CD4-positive, alpha-beta T cell treated with Interleukin-15 for 1 hour (primary cell): ENCODE results near the gene LRRC23.
"Not testable (repeated sequence)": the region's sequence is repeated elsewhere in the genome, so short reads cannot be mapped to it uniquely, and the experiment has no call there.

Source experiments
- DNase-seq: peaks from one replicate; pipeline ENCODE4 v3.0.0-alpha.2; 2020

The LRRC23 gene

DNA sequence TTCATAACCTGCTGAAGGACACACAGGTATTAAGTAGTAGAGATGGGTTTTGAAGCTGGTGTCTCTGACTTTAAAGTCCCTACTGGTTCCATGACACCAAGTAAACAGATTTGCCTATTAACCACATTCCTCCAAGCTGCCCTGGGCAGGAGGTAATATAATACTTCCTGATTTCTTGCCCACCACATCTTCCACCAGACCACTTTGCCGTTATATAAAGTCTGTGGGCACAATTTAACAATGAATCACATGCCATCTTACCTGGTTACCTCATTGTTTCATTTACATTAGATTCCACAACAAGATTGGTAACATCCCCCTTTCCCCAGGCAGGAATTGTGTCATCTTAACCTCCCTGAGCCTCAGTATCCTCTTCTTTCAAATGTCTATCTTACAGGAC lies 900 bp upstream of the LRRC23 start:
- DNase-seq, result no peak

DNA sequence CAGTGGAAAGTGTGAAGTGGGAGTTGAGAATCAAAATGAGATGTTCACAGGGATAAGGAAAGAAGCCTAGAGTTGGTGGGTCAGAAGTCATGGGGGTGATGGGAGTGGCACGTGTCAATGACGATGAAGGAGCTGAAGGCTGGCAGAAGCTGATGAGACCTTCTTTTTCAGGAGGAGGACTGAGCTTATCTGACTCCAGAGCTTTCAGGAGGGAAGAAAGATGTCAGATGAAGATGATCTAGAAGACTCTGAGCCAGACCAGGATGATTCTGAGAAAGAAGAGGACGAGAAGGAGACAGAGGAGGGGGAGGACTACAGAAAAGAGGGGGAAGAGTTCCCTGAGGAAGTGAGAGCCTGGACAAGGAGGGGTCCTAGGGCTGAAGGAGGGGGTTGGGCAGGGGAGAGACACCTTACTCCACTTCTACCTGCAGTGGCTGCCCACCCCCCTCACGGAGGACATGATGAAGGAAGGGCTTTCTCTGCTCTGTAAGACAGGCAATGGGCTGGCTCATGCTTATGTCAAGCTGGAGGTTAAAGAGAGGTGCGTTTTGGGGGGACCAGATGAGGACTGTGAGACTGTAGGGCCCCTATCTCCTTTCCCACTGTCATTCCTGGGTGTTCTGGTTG lies 905 bp downstream of the LRRC23 start:
- no peak for DNase-seq

DNA sequence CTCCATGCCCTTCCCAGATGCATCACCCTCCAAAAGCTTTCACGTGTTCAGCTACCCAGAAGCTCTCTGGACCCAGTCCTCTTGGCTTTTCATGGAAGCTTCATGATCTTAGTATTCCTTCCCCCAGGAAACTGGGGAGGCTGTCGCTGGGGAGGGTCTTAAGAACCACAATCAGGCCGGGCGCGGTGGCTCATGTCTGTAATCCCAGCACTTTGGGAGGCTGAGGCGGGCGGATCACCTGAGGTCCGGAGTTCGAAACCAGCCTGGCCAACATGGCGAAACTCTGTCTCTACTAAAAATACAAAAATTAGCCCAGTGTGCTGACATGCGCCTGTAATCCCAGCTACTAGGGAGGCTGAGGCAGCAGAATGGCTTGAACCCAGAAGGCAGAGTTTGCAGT lies 3.5 kb downstream of the LRRC23 start:
- not testable (repeated sequence) for DNase-seq

DNA sequence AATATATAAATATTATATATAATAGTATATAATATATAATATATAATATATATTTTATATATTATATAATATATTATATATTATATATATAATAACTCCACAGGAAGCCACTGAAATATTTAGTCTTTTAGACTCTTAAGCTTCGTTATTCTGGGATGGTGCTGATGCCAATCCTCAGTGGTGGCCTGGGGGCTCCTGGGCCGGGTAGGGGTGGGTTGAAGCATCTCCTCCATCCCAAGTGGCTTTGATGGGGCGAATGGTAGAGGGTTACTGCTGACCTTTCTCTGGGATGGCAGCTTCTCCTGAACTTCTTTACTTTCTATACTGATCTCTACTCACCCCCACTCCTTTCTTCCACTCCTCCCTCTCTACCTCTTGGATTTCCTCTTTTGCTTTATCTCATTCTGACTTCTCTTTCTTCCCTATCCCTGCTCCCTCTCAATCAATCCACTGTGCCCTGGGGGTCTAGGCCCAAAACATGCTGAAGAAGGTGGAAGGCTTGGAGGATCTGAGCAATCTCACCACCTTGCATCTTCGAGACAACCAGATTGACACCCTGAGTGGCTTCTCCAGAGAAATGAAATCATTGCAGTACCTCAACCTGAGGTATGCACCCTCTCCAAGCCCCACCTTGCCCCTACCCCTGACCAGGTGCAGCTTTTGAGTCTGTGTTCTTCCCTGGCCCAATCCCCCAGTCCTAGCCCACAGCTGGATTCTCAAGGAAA lies 5.0 kb downstream of the LRRC23 start:
- DNase-seq, result no peak

DNA sequence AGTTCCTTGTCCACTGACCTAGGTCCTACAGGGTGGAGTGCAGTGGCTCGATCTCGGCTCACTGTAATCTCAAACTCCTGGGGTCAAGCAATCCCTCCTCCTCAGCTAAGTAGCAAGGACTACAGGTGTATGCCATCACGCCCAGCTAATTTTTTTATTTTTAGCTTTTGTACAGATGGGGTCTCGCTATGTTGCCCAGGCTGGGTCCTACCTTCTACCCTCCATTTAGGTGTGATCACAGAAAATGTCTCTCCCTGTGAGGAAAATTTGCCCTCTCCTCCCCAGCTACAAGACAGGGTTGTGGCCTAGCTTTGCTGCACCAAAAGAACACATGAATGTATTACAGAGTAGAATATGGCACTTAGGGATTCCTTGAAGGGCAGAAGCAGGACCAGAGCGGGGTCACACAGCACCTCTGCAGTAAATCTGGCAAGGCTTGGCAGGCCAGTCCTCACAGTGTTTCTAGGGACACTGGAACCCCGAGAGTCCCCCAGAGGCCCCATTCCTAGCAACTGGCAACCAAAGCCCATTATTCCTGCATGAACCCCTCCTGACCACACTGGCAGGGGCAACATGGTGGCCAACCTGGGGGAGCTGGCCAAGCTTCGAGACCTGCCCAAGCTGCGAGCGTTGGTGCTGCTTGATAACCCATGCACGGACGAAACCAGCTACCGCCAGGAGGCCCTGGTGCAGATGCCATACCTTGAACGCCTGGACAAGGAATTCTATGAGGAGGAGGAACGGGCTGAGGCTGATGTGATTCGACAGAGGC lies 7.7 kb downstream of the LRRC23 start:
- DNase-seq, result no peak

DNA sequence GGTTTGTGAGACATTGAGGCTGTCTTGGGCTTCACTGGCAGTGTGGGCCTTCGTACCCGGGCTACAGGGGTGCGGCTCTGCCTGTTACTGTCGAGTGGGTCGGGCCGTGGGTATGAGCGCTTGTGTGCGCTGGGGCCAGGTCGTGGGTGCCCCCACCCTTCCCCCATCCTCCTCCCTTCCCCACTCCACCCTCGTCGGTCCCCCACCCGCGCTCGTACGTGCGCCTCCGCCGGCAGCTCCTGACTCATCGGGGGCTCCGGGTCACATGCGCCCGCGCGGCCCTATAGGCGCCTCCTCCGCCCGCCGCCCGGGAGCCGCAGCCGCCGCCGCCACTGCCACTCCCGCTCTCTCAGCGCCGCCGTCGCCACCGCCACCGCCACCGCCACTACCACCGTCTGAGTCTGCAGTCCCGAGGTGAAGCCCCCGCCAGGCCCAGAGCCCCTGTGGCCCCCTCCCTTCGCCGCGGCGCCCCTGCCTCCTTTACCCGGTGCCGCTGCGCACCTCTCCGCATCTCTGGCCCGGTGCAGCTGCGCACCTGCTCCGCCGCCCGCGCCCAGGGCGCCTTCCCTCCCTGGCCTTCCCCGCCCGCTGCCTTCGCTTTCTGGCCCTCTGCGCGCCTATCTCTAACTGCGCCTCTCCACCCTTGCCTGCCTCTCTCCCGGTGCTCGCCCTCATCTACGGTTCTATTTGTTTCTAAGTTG lies 9.8 kb downstream of the LRRC23 start, which contains the start of gene ENO2:
TSS of gene ENO2 (plus strand) at position 335 of the 701 bp plus-strand sequence. CDS start 1,253 bp downstream, outside the sequence.
- peak; percentile 87 for DNase-seq

DNA sequence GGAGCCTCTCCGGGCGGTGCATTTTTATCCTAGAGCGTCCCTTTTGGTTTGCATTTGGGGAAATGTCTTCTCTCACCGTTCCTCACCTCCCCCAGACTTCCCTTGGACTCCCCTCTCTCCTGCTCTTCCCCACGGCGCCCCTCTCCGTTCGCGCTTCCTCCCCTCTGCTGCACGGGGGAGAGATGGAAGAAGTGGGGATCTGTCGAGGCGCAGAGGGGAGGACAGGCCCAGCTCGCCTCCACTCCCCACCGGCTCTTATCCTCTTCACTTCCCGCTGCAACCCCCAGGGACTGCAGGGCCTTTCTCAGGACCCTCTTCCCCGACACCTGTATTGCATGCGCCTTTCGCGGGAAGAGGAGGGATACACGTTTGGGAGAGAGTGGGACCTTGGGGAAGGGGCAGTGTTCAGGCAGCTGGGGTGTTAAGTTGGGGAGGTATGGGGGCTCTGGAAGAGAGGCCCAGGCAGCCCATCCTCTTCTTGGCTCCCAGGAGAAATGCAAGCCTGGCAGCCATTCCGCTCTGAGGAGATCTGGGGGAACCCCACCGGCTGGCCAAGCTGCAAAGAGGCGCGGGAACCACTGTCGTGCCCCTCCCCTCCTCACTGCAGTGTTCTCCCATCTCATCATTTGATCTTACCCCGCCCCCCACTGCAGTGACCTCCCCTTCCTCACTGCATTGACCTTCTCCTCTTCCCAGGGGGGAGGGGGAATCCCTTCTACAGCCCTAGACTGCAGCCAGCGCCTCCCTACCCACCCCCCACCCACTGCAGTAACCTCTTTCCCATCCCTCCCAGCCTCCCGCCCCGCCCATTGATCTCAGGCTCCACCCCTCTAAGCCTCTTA lies 10.5 kb downstream of the LRRC23 start:
- DNase-seq, result no peak

DNA sequence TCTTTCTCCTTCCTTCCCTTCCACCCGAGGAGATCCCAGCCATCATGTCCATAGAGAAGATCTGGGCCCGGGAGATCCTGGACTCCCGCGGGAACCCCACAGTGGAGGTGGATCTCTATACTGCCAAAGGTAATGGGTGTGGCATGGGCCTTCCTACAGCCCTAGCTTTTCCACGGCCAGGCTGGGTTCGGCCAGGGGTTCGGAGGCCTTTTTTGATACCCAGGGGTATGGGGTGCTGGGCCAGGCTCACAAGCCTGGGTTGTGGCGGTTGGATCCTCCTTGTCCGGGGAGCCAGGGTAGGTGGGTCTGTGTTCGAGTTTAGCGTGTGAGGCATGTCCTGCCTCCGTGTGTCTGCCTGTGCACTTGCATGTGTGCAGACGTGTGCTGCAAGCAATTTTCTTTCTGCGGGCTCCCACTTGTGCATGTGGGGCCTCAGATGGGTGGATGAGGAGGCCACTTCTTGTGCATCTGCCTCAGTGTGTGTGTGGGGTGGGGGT lies 11.2 kb downstream of the LRRC23 start:
- DNase-seq, result no peak

DNA sequence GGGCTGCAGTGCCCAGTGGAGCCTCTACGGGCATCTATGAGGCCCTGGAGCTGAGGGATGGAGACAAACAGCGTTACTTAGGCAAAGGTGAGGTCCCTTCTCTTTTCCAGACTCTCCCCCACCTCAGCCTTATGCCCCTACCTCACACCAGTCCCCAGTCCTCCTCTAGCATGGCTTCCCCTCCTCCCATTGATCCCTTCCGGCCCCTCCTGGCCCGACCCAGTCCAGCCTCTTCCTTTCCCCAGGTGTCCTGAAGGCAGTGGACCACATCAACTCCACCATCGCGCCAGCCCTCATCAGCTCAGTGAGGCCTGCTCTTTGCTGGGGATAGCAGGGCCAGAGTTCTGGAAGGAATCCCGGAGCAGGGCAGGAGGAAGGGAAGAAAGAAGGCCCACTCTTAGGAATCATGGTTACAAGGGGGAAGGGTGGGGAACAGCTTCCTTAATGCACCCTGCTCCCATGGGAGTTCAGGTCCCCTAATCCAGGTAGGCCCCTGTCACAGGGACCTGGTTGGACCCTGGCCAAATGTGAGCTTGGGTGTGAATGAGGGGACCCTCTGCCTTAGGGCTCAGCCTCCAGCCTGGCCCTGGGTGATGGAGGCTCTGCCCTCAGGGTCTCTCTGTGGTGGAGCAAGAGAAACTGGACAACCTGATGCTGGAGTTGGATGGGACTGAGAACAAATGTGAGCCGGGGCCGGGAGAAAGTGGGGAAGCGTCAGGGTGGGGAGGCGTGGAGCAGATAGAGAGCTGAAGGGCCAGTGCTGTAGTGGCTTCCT lies 12.0 kb downstream of the LRRC23 start:
- no peak for DNase-seq

DNA sequence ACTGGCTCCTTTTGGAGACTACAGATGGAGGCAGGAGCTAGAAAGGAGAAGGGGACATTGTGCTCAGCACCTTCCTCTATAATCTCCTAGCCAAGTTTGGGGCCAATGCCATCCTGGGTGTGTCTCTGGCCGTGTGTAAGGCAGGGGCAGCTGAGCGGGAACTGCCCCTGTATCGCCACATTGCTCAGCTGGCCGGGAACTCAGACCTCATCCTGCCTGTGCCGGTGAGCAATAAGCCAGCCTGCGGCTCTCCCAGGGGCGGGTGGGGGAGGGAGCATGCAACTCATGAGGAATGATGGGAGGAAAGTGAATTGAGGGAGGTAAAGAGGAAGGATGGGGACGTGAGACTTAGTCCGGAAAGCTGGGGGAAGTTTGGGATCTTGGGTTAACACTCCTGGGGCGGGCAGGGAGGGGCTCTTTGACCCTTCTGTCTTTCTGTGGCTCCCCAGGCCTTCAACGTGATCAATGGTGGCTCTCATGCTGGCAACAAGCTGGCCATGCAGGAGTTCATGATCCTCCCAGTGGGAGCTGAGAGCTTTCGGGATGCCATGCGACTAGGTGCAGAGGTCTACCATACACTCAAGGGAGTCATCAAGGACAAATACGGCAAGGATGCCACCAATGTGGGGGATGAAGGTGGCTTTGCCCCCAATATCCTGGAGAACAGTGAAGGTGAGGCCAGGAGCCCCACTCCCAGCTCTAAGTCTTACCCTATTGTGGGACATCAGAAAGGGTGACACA lies 13.0 kb downstream of the LRRC23 start:
- DNase-seq, result no peak

DNA sequence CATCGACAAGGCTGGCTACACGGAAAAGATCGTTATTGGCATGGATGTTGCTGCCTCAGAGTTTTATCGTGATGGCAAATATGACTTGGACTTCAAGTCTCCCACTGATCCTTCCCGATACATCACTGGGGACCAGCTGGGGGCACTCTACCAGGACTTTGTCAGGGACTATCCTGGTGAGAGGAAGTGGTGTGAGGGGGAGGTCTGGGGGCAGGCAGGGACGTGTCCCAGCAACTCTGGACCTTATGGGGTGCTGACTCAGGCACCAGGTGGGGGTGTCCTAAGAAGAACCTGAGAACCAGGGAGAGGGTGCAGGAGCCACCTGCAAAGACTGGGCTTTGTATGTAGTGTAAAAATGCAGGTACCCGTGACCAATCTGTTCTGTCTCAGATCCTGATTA lies 15.0 kb downstream of the LRRC23 start:
- no peak for DNase-seq

DNA sequence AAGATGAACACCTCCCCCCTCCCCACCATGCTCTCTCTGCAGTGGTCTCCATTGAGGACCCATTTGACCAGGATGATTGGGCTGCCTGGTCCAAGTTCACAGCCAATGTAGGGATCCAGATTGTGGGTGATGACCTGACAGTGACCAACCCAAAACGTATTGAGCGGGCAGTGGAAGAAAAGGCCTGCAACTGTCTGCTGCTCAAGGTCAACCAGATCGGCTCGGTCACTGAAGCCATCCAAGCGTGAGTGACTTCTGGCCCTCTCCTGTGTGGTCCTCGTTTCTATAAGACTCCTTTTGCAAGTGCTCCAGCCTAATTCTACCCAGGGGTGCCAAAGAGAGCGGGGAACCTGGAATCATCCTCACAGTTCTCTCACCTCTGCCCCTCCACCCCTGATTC lies 16.9 kb downstream of the LRRC23 start:
- no peak for DNase-seq

DNA sequence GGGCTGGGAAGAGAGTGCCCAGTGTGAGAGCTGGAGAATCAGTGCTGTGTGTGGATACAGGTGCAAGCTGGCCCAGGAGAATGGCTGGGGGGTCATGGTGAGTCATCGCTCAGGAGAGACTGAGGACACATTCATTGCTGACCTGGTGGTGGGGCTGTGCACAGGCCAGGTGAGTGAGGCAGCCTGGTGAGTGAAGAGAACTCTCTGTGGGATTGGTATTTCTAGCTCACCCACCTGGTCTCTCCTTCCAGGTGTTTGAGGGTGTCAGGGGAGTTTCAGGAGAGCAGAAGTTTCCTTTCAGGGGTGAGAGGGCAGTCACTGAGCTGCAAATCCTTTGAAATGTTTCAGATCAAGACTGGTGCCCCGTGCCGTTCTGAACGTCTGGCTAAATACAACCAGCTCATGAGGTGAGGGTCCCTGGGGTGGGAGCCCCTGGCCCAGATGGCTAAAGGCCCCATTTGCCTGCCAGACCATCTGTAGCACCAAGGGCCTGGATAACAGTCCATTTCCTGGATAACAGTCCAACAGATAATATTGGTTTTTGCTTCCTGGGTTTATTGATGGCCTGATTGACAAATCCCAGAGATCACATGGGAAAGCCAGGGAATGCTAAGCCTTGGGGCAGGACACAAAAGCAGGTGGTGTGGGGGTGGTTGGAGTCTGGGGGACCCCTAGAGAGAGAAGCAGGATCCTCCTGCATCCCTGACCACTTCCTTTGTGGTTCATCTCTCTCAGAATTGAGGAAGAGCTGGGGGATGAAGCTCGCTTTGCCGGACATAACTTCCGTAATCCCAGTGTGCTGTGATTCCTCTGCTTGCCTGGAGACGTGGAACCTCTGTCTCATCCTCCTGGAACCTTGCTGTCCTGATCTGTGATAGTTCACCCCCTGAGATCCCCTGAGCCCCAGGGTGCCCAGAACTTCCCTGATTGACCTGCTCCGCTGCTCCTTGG lies 17.6 kb downstream of the LRRC23 start:
- no peak for DNase-seq

DNA sequence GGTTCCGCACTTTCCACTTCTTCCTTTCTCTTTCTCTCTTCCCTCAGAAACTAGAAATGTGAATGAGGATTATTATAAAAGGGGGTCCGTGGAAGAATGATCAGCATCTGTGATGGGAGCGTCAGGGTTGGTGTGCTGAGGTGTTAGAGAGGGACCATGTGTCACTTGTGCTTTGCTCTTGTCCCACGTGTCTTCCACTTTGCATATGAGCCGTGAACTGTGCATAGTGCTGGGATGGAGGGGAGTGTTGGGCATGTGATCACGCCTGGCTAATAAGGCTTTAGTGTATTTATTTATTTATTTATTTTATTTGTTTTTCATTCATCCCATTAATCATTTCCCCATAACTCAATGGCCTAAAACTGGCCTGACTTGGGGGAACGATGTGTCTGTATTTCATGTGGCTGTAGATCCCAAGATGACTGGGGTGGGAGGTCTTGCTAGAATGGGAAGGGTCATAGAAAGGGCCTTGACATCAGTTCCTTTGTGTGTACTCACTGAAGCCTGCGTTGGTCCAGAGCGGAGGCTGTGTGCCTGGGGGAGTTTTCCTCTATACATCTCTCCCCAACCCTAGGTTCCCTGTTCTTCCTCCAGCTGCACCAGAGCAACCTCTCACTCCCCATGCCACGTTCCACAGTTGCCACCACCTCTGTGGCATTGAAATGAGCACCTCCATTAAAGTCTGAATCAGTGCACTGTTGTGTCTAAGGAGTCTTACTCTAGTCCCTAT lies 18.5 kb downstream of the LRRC23 start:
- DNase-seq, result no peak

DNA sequence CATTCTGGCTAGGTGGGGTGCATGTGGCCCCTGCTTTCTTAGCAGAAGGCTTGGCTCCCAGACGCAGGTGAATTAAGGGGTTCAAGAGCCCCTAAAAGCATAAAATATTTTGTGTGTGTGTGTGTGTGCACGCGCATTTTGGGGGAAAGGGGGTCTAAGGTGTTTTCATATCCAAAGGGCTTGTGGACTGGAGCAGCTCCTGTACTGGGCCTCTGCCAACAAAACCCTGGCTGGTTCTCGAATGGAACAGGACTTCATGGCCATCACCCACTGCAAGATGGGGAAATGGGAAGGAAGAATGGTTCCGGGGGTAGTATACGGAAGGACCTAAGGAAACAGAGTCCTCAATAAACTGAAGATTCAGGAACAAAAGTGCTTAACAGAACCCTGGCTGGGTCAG lies 19.2 kb downstream of the LRRC23 start:
- no peak for DNase-seq

DNA sequence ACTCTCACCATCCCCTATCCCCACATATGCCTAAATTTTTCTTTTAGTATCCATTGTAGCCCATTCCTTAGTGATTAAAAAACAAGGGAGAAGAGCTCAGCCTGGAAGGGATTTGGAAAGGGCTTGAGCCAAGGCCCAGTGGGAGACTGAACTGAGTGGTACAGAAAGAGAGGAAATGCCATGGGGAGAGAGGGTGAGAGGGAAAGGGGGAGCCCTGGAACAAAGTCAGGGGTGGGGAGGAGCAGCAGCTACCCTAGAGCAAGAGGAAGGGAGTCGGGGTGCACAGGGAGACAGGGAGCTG lies 20.6 kb downstream of the LRRC23 start:
- DNase-seq, result no peak

DNA sequence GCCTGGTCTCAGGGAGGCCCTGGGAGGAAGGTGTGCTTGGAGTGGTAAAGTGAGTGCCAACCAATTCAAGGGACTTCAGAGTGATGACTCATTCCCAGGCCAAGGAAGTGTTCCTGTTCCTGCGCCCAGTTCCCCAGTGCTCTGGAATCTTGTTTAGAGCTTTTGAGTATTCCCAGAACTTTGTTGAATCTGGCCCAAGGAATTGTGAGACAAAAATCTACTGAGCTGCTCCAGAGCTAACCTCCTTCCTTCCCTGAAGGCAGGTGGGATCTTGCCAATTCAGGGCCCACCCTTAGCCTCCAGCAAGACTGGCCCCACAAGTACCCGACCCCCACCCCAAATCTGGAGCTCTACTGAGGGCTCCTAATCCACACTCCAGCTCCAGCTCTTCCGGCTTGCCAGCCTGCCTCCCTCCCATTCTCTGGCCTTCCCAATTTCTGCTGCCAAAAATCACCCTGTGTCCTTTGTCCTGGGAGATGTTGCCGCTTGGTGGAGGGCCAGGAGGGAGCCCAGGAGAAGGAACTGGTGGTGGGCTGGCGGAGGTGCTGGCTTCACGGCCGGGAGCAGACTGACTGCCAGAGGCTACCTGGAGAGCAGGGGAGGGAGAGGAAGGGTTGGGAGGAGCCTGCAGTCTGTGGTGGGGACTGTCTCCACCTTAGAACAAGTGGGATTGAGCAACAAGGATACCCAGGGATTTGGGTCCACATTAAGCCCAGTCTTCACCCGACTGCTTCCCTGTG lies 21.1 kb downstream of the LRRC23 start:
- DNase-seq, result no peak

DNA sequence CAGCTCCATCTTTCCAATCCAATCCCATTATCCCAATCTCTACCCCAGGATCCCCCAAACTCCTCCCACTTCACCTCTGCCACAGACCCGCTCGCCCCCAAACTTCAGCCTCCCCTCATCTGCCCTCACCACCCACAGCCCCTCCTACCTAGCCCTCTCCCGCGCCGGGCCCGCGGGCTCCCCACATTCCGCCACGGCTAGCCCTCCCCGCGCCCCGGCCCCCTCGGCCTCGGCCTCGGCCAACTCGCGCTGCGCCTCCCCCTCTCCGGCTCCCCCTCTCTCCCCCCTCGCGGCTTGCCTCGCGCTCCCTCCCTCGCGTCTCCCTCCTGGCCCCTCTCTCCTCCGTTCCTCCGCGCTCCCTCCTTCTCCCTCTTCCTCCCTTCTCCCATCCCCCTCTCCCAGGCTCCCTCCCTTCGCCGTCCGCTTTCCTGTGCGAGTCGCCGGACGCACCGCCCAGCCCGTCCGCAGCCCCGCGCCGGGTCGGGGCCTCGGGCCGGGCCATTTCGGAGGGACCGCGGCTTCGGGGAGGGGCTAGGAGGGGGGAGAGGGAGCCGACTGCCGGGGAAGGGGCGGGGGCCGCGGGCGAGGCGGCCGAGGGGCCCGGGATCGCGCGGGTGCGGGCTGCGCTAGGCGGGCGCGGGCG lies 22.9 kb downstream of the LRRC23 start, which contains the start of gene ATN1:
TSS of gene ATN1 (plus strand) at position 581 of the 643 bp plus-strand sequence. CDS start 6,043 bp downstream, outside the sequence.
- peak; percentile 38 for DNase-seq
